Measurements from ENCODE around the gene TRAPPC10. TPM values are rescaled to one million over a fixed set of nuclear protein-coding genes. Genes with fewer than 3 reads are reported as not detected.
"Not testable (repeated sequence)": the region's sequence is repeated elsewhere in the genome, so short reads cannot be mapped to it uniquely, and the experiment has no call there.

The TRAPPC10 gene
- total RNA-seq, 1 experiment from 2014 or later, result 28.8 TPM

DNA sequence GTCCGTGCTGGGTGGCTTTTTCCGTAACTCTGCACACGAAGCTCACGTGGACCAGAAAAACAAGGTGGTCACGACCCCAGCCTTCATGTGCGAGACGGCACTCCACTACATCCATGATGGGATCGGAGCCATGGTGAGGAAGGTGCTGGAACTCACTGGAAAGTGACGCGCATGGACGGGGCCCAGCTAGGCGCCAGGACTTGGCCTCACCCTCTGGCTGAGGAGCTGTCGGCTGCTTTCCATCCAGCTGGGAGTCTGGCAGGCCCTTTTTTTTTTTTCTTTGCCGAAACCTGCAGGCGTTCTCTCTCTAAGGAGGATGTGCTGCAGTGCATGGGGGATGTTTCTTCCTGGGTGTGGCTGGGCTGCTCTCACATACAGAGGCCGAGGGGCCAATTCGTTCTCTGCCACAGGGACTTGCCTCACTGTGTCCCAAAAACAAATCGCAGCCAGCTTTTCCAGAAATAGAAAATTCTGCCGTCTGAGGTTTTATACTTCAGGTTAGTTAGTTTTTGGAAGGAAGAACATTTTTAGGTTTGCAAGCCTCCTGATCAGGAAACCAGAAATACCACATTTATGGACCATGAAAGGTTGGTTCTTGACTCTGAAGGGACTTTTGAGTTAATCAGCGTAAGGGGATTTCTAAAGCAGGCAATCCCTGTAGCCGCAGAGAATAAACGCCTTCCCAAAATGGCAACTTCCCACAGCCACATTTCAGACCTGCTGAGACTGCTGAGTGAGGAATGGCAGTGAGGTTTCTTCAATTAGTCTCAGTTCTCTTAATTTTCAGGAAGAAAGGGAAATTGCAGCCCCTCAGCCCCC is 132.9 kb downstream of the TRAPPC10 start:
- BruUV-seq (replicated peaks), result TSS peak; percentile 74
- not testable (repeated sequence) for H3K27me3 Mint-ChIP-seq (ENCODE audit: unreplicated experiment)

DNA sequence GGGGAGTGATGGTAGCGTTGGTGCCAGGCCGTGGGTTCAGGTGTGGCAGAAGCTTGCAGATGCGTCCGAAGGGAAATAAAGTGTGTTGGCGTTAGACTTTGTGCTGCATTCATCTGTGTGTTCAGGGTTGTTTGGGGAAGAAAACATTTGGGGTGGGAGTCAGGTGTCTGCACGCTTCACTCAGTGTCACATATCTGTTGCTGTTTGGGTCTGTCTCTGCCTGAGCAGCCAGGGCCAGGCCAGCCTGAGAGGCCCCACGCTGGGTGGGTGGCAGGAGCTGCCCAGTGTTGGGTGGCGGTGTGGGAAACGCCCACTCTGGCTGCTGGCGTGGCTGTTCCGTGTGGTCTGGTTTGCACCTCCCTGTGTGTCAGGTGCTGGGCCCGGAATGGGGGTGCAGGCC is 133.5 kb downstream of the TRAPPC10 start:
- H3K27me3 Mint-ChIP-seq (ENCODE audit: unreplicated experiment); H3K9me3 Mint-ChIP-seq (ENCODE audit: low read depth, unreplicated experiment); DNase-seq; H3K27ac Mint-ChIP-seq (ENCODE audit: unreplicated experiment); CTCF ChIA-PET; H3K36me3 Mint-ChIP-seq (ENCODE audit: insufficient read depth, unreplicated experiment); intact Hi-C loops (cut with micrococcal nuclease; ENCODE audit: unreplicated experiment); BruUV-seq (replicated peaks); H3K4me3 Mint-ChIP-seq (ENCODE audit: low read depth, unreplicated experiment); H3K4me1 Mint-ChIP-seq (ENCODE audit: low read depth, unreplicated experiment): not testable (repeated sequence)

More for the DNA sequence above, 132.9 kb downstream of the TRAPPC10 start:
- H3K4me1 Mint-ChIP-seq (ENCODE audit: low read depth, unreplicated experiment); H3K27ac Mint-ChIP-seq (ENCODE audit: unreplicated experiment); H3K4me3 Mint-ChIP-seq (ENCODE audit: low read depth, unreplicated experiment); H3K36me3 Mint-ChIP-seq (ENCODE audit: insufficient read depth, unreplicated experiment); DNase-seq; intact Hi-C loops (cut with micrococcal nuclease; ENCODE audit: unreplicated experiment); CTCF ChIA-PET; H3K9me3 Mint-ChIP-seq (ENCODE audit: low read depth, unreplicated experiment): not testable (repeated sequence)

DNA sequence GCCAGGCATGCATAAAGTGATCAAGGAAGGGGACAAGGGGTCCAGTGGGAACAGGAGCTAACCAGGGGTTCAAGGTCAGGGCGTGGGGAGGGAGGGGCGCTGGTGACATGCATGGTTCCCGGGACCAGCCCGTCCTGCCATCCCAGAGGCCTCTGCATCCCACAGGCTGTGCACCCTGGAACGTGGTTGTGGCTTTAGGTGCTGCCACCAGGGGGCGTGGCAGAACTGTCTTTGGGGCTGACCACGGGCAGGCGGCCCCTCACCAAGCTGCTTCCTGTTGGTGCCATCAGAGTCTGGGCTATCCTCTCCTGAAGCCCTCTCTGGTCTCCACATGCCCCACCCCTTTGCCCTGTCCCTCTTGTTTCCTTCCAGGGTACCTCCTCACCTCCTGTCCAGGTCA is 135.0 kb downstream of the TRAPPC10 start:
- intact Hi-C loops (cut with micrococcal nuclease; ENCODE audit: unreplicated experiment); H3K27ac Mint-ChIP-seq (ENCODE audit: unreplicated experiment); CTCF ChIA-PET; H3K4me3 Mint-ChIP-seq (ENCODE audit: low read depth, unreplicated experiment); DNase-seq; H3K27me3 Mint-ChIP-seq (ENCODE audit: unreplicated experiment); BruUV-seq (replicated peaks); H3K4me1 Mint-ChIP-seq (ENCODE audit: low read depth, unreplicated experiment); H3K36me3 Mint-ChIP-seq (ENCODE audit: insufficient read depth, unreplicated experiment); H3K9me3 Mint-ChIP-seq (ENCODE audit: low read depth, unreplicated experiment): not testable (repeated sequence)

DNA sequence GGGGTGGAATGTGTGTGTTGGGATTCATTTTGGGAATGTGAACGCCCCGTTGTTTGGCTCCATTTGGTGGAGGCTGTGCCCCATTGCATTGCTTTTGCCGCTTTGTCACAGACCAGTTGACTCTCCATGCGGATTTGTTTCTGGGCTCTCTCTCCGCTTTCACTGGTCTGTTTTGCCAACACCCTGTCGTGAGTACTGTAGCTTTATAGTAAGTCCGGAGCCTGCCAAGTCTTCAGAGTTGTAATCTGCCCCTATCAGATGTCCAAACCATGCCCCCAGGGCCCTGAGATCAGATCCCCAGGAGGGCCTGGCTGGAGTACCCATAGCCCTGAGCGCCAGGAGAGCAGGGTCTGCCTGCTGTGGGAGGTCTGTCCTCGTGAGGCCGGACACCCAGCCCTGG is 138.1 kb downstream of the TRAPPC10 start:
- intact Hi-C loops (cut with micrococcal nuclease; ENCODE audit: unreplicated experiment); H3K4me3 Mint-ChIP-seq (ENCODE audit: low read depth, unreplicated experiment); CTCF ChIA-PET; BruUV-seq (replicated peaks); H3K27me3 Mint-ChIP-seq (ENCODE audit: unreplicated experiment); H3K36me3 Mint-ChIP-seq (ENCODE audit: insufficient read depth, unreplicated experiment); DNase-seq; H3K27ac Mint-ChIP-seq (ENCODE audit: unreplicated experiment); H3K9me3 Mint-ChIP-seq (ENCODE audit: low read depth, unreplicated experiment); H3K4me1 Mint-ChIP-seq (ENCODE audit: low read depth, unreplicated experiment): not testable (repeated sequence)

DNA sequence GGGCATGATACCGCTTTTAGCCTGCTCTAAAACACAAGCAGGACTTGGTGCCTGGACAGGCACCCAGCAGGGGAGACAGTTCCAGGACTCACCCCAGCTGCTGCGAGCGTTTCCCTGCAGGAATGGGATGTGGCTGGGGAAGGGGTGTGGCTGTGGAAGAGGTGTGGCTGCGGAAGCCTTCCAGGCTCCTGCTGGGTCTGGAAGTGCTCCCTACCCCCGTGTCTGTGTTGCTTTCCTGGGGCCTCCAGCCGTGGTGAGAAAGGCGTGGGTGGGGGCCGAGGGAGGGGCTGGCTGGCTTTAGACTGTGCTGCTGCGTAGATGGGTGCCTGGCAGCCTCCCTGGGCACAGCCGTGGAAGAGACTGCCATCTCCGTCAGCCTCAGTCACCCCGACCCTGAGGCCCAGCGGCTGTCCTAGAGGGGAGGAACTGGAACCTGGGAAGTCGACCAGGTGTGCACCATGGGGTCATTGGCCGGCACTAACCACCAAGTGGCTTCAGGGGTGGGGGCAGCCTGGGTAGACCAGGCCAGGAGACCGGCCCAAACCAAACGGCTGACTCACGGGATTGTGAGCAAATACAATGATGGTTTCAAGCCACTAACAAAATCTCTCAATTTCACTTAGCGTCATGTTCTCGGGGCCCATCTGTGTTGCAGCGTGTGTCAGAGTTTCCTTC is 141.2 kb downstream of the TRAPPC10 start:
- DNase-seq; H3K9me3 Mint-ChIP-seq (ENCODE audit: low read depth, unreplicated experiment); H3K4me3 Mint-ChIP-seq (ENCODE audit: low read depth, unreplicated experiment); intact Hi-C loops (cut with micrococcal nuclease; ENCODE audit: unreplicated experiment); H3K27ac Mint-ChIP-seq (ENCODE audit: unreplicated experiment); CTCF ChIA-PET; BruUV-seq (replicated peaks); H3K27me3 Mint-ChIP-seq (ENCODE audit: unreplicated experiment); H3K4me1 Mint-ChIP-seq (ENCODE audit: low read depth, unreplicated experiment); H3K36me3 Mint-ChIP-seq (ENCODE audit: insufficient read depth, unreplicated experiment): not testable (repeated sequence)

DNA sequence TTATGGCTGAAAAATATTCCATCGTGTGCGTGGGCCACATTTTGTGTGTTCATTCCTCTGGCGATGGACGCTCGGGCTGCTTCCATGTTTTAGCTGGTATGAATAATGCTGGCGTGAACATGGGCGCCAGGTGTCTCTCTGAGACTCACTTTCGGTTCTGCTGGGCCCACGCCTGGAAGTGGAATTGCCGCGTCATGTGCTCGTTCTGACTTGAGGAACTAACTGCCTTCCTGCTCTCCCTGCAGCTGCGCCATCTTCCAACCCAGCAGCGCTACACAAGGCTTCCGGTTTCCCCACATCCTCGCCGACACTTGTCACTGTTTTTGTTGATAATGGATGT is 141.8 kb downstream of the TRAPPC10 start:
- BruUV-seq (replicated peaks); DNase-seq; H3K27ac Mint-ChIP-seq (ENCODE audit: unreplicated experiment); CTCF ChIA-PET; H3K4me1 Mint-ChIP-seq (ENCODE audit: low read depth, unreplicated experiment); H3K36me3 Mint-ChIP-seq (ENCODE audit: insufficient read depth, unreplicated experiment); H3K4me3 Mint-ChIP-seq (ENCODE audit: low read depth, unreplicated experiment); intact Hi-C loops (cut with micrococcal nuclease; ENCODE audit: unreplicated experiment); H3K9me3 Mint-ChIP-seq (ENCODE audit: low read depth, unreplicated experiment); H3K27me3 Mint-ChIP-seq (ENCODE audit: unreplicated experiment): not testable (repeated sequence)

DNA sequence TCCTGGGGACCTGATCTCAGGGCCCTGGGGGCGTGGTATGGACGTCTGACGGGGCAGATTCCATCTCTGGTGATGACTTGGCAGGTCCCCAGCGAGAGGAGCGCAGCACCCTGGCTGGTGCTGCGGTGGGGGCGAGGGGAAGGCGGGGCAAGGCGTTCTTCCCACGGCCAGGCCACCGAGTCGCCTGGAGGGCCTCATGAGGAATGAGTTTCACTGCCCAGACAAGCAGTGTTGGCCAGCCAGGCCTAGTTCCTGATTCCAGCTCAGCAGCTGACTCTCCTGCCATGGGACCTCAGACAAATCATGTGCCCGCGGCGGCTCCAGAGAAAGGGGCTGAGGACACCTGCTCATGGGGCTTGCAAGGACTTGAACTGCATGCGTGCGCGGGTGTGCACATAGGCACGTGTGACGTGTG is 142.7 kb downstream of the TRAPPC10 start:
- H3K9me3 Mint-ChIP-seq (ENCODE audit: low read depth, unreplicated experiment); H3K4me1 Mint-ChIP-seq (ENCODE audit: low read depth, unreplicated experiment); H3K27me3 Mint-ChIP-seq (ENCODE audit: unreplicated experiment); intact Hi-C loops (cut with micrococcal nuclease; ENCODE audit: unreplicated experiment); DNase-seq; CTCF ChIA-PET; BruUV-seq (replicated peaks); H3K27ac Mint-ChIP-seq (ENCODE audit: unreplicated experiment); H3K36me3 Mint-ChIP-seq (ENCODE audit: insufficient read depth, unreplicated experiment); H3K4me3 Mint-ChIP-seq (ENCODE audit: low read depth, unreplicated experiment): not testable (repeated sequence)

DNA sequence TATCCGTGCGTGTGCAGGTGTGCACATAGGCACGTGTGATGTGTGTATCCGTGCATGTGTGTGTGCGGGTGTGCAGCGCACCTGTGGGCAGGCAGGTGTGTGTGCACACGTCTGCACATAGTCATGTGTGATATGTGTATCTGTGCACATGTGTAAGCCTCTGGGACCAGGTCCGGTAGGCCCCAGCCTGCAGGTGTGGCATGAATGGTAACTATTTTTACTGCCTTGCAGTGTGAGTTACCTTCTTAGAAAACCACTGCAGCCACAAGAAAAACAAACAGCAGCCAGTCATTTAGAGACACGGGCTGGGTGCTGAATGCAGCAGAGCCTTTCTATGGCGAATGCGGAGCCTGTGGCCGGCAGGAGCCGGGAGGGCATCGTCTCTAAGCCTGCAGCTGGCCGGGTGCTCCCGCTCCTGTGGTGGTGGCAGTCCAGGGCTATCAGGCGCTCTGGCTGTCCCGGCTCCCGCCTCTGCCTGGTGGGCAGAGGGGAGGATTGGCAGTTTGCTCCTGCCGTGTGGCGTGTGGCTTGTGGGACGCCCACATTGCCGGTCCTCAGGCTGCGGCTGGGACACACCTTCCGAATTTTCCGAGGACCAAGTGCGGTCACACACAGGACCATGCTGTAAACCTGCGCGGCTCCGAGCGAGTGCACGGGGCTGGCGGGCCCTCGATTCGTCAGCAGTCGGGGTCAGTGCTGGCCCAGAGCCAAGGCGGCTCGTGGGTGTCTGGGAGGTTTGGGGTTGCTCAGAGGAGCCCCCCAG is 143.3 kb downstream of the TRAPPC10 start:
- BruUV-seq (replicated peaks); H3K27me3 Mint-ChIP-seq (ENCODE audit: unreplicated experiment); H3K4me3 Mint-ChIP-seq (ENCODE audit: low read depth, unreplicated experiment); DNase-seq; H3K9me3 Mint-ChIP-seq (ENCODE audit: low read depth, unreplicated experiment); H3K4me1 Mint-ChIP-seq (ENCODE audit: low read depth, unreplicated experiment); intact Hi-C loops (cut with micrococcal nuclease; ENCODE audit: unreplicated experiment); H3K36me3 Mint-ChIP-seq (ENCODE audit: insufficient read depth, unreplicated experiment); CTCF ChIA-PET; H3K27ac Mint-ChIP-seq (ENCODE audit: unreplicated experiment): not testable (repeated sequence)

DNA sequence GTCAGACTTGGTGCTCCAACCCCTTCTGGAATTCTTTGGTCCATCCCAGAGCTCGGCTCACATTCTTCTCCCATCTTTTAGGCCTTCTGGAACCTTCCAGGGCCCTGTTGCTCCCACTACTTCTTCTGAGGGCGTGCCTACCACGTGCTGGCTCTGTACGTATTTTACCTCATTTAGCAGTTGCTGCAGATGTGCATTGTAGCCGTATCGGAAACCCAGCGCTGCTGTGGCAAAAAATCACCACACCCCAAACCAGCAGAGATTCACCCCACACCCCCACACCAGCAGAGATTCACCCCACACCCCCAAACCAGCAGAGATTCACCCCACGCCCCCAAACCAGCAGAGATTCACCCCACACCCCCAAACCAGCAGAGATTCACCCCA is 143.9 kb downstream of the TRAPPC10 start:
- not testable (repeated sequence) for BruUV-seq (replicated peaks)

More for the DNA sequence above, 143.9 kb downstream of the TRAPPC10 start:
- intact Hi-C loops (cut with micrococcal nuclease; ENCODE audit: unreplicated experiment); H3K4me3 Mint-ChIP-seq (ENCODE audit: low read depth, unreplicated experiment); H3K4me1 Mint-ChIP-seq (ENCODE audit: low read depth, unreplicated experiment); H3K27me3 Mint-ChIP-seq (ENCODE audit: unreplicated experiment); H3K36me3 Mint-ChIP-seq (ENCODE audit: insufficient read depth, unreplicated experiment); CTCF ChIA-PET; H3K9me3 Mint-ChIP-seq (ENCODE audit: low read depth, unreplicated experiment); DNase-seq; H3K27ac Mint-ChIP-seq (ENCODE audit: unreplicated experiment): not testable (repeated sequence)

Data from Calu3 (cell line).